Vagina (tissue), 2 donors: ENCODE results near the gene LITAF.

ENCODE experiments used
- CTCF ChIP-seq, 3 experiments: fragments of 450-650 bp in 2 of 3; fragments of 200-600 bp in 1 of 3; sonication (generic) in 1 of 3; IDR thresholded peaks; one replicate each; pipeline ENCODE4 v1.5.1; 2017 to 2019; ENCODE audit warnings: antibody characterized with exemption in 3 of 3, mild to moderate bottlenecking in 2 of 3, moderate library complexity in 2 of 3
- POLR2A ChIP-seq, 2 donors: fragments of 450-650 bp; IDR thresholded peaks; one replicate each; pipeline ENCODE4 v1.6.1; 2017; ENCODE audit warnings: antibody characterized with exemption in 2 of 2, mild to moderate bottlenecking in 2 of 2, moderate library complexity in 2 of 2

- no peak for TF ChIP-seq POLR2A (IDR thresholded peaks at IDR 0.05)
- TF ChIP-seq CTCF (IDR thresholded peaks at IDR 0.05): no peak
These were observed 25.9 kb upstream of the LITAF start for GRCh38 chr16:11612665-11613025.
